Left ventricle myocardium inferior (tissue), 1 donor: Measurements from ENCODE around the gene PATZ1. TPM values are rescaled to one million over a fixed set of nuclear protein-coding genes. Genes with fewer than 3 reads are reported as not detected.
A peak's percentile ranks its signal among the peaks of the same experiment; 100 is the strongest.
"Not testable (repeated sequence)": the region's sequence is repeated elsewhere in the genome, so short reads cannot be mapped to it uniquely, and the experiment has no call there.

Experiments
- DNase-seq: peaks from one replicate; pipeline ENCODE4 v3.0.0-alpha.2; 2020
- H3K27ac ChIP-seq: fragments of 200-600 bp; replicated peaks from 2 replicates; pipeline ENCODE4 v1.8.0; 2021
- H3K27me3 ChIP-seq: fragments of 200-600 bp; 2 replicates; pipeline ENCODE4 v1.8.0; 2021; ENCODE audit warnings: low read depth
- H3K36me3 ChIP-seq: fragments of 200-600 bp; 2 replicates; pipeline ENCODE4 v1.8.0; 2021
- H3K4me1 ChIP-seq: fragments of 200-600 bp; 2 replicates; pipeline ENCODE4 v1.8.0; 2021
- H3K4me3 ChIP-seq: fragments of 200-600 bp; 2 replicates; pipeline ENCODE4 v1.8.0; 2021; ENCODE audit warnings: mild to moderate bottlenecking, moderate library complexity
- H3K9me3 ChIP-seq: fragments of 200-600 bp; replicated peaks from 2 replicates; pipeline ENCODE4 v1.8.0; 2021
- intact Hi-C: fragments of 100-400 bp; cut with micrococcal nuclease; formaldehyde crosslinking; loops from one replicate; pipeline ENCODE4 v1.11.0; 2022
- long read RNA-seq: library from polyadenylated mRNA; unstranded; transcript quantifications from one replicate; pipeline ENCODE4 v2.0.0, GENCODE V29; 2021
- total RNA-seq: library from RNA; stranded (reverse); fragmentation: NEBNext Ultra II Directional; extraction: Animal tissue kit (Norgen Biotek cat#: 25700); gene quantifications from one replicate; pipeline ENCODE4 v1.2.1, GENCODE V29; 2021
- TF ChIP-seq, protein P1 (sequence below): fragments of 200-600 bp; IDR thresholded peaks from 2 replicates; pipeline ENCODE4 v1.8.0; 2021; ENCODE audit warnings: antibody characterized with exemption, mild to moderate bottlenecking, borderline replicate concordance
- donor health status: DM: no; HTN: yes; CAD: no; lungs with severe emphysema.

Gene PATZ1
- 13.2 TPM for total RNA-seq
- long read RNA-seq, transcript PATZ1-203 (4 exons, 3,638 nt) = major isoform, 15 of 33 reads
- long read RNA-seq, transcript PATZ1-201 (3 exons, 2,516 nt) = minor isoform, 8 of 33 reads
- long read RNA-seq, partial matches to known transcripts = 0 of 33 reads
- long read RNA-seq, other reads (novel, unspliced or antisense) = 4 of 33 reads

DNA sequence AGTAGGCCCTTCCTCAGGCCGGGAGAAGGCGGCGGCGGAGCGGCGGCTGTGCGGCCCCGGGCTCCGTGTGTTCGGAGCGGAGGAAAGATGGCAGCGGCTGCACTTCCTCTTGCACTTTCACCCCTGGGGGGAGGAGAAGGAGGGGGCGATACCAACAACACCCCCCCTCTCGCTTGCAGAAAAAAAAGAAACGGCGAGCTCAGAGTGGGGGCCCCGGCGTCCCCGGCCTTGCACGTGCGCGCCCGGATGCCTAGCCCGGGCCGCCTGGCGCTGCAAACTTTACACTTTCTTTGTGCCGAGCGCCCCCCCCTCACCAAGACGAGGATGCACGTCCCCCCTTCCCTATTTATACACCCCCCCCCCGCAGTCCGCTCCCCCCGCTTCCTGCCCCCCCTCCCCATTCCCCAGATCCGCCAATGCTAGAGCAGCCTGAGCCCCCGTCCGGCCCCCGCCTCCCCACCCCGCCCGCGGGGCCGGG is at the start of gene PATZ1:
TSS of gene PATZ1 (minus strand) at position 92 of the 478 bp plus-strand sequence. CDS start 744 bp downstream, outside the sequence.
- TF ChIP-seq, protein P1, sequence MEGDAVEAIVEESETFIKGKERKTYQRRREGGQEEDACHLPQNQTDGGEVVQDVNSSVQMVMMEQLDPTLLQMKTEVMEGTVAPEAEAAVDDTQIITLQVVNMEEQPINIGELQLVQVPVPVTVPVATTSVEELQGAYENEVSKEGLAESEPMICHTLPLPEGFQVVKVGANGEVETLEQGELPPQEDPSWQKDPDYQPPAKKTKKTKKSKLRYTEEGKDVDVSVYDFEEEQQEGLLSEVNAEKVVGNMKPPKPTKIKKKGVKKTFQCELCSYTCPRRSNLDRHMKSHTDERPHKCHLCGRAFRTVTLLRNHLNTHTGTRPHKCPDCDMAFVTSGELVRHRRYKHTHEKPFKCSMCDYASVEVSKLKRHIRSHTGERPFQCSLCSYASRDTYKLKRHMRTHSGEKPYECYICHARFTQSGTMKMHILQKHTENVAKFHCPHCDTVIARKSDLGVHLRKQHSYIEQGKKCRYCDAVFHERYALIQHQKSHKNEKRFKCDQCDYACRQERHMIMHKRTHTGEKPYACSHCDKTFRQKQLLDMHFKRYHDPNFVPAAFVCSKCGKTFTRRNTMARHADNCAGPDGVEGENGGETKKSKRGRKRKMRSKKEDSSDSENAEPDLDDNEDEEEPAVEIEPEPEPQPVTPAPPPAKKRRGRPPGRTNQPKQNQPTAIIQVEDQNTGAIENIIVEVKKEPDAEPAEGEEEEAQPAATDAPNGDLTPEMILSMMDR = no peak
- H3K27me3 ChIP-seq = no peaks in the 10 kb centered on the region
- peak within 1 kb of the TSS; percentile 96 for H3K27ac ChIP-seq
- peaks cover 22% of the 10 kb centered on the region for H3K36me3 ChIP-seq
- H3K9me3 ChIP-seq = no peaks in the 10 kb centered on the region
- peak within 1 kb of the TSS; percentile 85 for H3K4me3 ChIP-seq
- DNase-seq = peak; percentile 64
- intact Hi-C loops = no loop called here
- peaks cover 59% of the 10 kb centered on the region for H3K4me1 ChIP-seq

DNA sequence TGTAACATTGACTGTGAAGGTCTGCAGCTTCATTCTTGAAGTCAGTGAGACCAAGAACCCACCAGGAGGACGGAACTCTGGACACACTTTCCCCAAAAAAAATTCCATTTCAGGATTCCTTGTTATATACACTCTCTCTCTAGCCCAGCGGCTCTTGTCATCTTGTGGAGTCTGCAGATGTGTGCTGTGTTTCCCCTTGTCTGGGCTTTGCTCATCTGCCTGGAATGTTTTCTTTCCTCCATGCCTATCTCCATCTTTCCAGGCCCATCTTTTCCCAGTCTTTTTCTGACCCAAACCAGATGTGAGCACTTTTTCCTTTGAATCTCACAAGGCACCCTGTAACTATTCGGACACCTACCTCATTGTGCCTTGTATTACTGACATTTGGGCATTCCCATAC is 48.2 kb upstream of the PATZ1 start:
- Histone ChIP-seq H3K9me3 (no peaks in the 10 kb centered on the region), H3K36me3 (no peaks in the 10 kb centered on the region), H3K4me3 (no peak overlapping the region), H3K4me1 (peaks cover 7% of the 10 kb centered on the region), H3K27ac (no peak overlapping the region), H3K27me3 (no peaks in the 10 kb centered on the region)
- DNase-seq = no peak
- TF ChIP-seq, protein P1 = no peak
- intact Hi-C loops = no loop called here

DNA sequence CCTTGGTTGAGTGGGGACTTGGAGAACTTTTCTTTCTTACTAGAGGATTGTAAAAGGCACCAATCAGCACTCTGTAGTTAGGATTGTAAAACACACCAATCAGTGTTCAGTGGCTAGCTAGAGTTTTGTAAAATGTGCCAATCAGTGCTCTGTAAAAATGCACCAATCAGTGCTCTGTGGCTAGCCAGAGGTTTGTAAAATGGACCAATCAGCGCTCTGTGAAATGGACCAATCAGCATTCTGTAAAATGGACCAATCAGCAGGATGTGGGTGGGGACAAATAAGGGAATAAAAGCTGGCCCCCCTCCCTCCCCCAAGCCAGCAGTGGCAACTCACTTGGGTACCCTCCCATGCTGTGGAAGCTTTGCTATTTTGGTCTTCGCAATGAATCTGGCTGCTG is 47.7 kb upstream of the PATZ1 start:
- no peak overlapping the region for H3K27ac ChIP-seq
- intact Hi-C loops = no loop called here
- DNase-seq = no peak
- peaks cover 4% of the 10 kb centered on the region for H3K4me1 ChIP-seq
- TF ChIP-seq, protein P1 = no peak
- no peaks in the 10 kb centered on the region for H3K36me3 ChIP-seq
- no peak overlapping the region for H3K4me3 ChIP-seq
- H3K9me3 ChIP-seq = no peaks in the 10 kb centered on the region
- H3K27me3 ChIP-seq = no peaks in the 10 kb centered on the region

GRCh38 chr22:31378651-31379050 is 32.5 kb upstream of the PATZ1 start:
- H3K27ac ChIP-seq = peak overlapping the region; percentile 69
- not testable (repeated sequence) for DNase-seq

GRCh38 chr22:31378123-31378522 is 32.0 kb upstream of the PATZ1 start:
- Histone ChIP-seq H3K36me3 (no peaks in the 10 kb centered on the region), H3K4me3 (no peak overlapping the region), H3K27me3 (no peaks in the 10 kb centered on the region), H3K27ac (peak overlapping the region; percentile 69), H3K4me1 (no peaks in the 10 kb centered on the region), H3K9me3 (no peaks in the 10 kb centered on the region)
- TF ChIP-seq, protein P1 = no peak
- DNase-seq = no peak
- intact Hi-C loops = no loop called here

More at GRCh38 chr22:31378651-31379050, 32.5 kb upstream of the PATZ1 start:
- H3K4me3 ChIP-seq, intact Hi-C loops, H3K9me3 ChIP-seq, H3K4me1 ChIP-seq, H3K27me3 ChIP-seq, H3K36me3 ChIP-seq: not testable (repeated sequence)

DNA sequence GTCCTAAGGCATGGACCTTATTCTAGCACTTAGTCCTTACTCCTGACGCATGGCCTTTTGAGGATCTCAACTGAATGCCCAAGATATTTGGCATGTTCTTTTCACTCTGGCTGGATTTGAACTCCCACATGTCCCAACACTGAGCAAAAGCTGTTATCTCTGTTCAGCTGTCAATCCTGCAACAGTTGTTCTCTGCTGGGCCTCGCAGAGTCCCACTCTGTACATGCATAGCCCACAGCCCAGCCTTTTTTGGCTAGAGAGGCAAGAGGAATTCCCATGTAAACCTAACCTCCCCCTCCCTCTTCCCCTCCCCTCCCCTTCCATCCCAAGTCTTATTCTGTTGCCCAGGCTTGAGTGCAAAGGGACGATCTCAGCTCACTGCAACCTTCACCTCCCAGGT is 31.5 kb upstream of the PATZ1 start:
- H3K27me3 ChIP-seq = no peaks in the 10 kb centered on the region
- no peaks in the 10 kb centered on the region for H3K9me3 ChIP-seq
- no peak for DNase-seq
- H3K27ac ChIP-seq = peak overlapping the region; percentile 69
- no peaks in the 10 kb centered on the region for H3K4me1 ChIP-seq
- H3K4me3 ChIP-seq = no peak overlapping the region
- H3K36me3 ChIP-seq = no peaks in the 10 kb centered on the region
- intact Hi-C loops = no loop called here
- TF ChIP-seq, protein P1 = no peak
